Breast epithelium (tissue), 3 donors: ENCODE results near the gene POLR2L.

Experiments used
- POLR2A ChIP-seq: fragments of 450-650 bp; IDR thresholded peaks from one replicate; pipeline ENCODE4 v1.6.1; 2016; ENCODE audit warnings: antibody characterized with exemption, mild to moderate bottlenecking, moderate library complexity
- POLR2AphosphoS5 ChIP-seq, 3 donors: sonication (generic); formaldehyde crosslinking; IDR thresholded peaks; one replicate each; pipeline ENCODE4 v1.6.1; 2017; ENCODE audit warnings: antibody characterized with exemption in 3 of 3

DNA sequence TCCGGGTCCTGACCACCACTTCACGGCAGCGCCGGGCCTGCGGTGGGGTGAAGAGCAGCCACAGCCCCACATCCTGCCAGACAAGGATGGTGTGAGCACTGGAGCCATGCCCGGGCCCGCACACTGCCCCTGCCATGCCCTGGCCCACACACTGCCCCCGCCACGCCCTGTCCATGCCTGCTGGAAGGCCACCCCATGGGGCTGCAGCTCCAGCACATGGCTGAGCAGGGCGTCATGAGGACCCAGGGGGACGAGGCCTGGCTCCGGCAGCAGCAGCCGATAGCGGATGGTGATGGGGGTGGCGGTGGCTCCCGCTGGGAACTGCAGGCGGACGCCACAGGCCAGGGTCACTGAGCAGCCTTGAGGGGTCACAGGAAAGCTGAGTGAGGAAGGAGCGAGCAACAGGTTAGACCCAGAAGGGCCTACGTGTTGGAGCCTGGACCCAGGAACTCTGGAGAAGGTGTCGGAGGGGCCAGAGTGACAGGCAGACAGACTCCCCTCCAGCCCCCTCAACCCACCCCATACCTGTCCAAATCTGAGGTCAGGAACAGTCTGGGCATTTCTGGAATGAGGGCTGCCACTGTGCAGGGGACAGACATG, 40.2 kb downstream of the POLR2L start:
- TF ChIP-seq POLR2AphosphoS5 (IDR thresholded peaks at IDR 0.05) (no peak), POLR2A (no peak)
